Omental fat pad (tissue), 4 donors: Measurements from ENCODE around the gene SLC1A7. TPM values are rescaled to one million over a fixed set of nuclear protein-coding genes. Genes with fewer than 3 reads are reported as not detected.

ENCODE experiments used
- ATAC-seq: fragments of 150-250 bp; one replicate; pipeline ENCODE4 v1.9.1; 2016; ENCODE audit warnings: mild to moderate bottlenecking, moderate library complexity; ENCODE audit not compliant: low FRiP score
- DNase-seq: peaks from one replicate; pipeline ENCODE4 v3.0.0-alpha.2; 2019; ENCODE audit warnings: low spot score
- CTCF ChIP-seq, 3 donors: fragments of 450-650 bp; IDR thresholded peaks; one replicate each; pipeline ENCODE4 v1.5.1; 2016 to 2017; ENCODE audit warnings: antibody characterized with exemption in 3 of 3, mild to moderate bottlenecking in 3 of 3, moderate library complexity in 2 of 3
- total RNA-seq, 4 donors: library from RNA; depleted of rRNA; stranded (reverse); fragments of >200 nt; gene quantifications; one replicate each; pipeline ENCODE4 v1.1.0, GENCODE V29; 2016

The SLC1A7 gene
- total RNA-seq, 4 donors from 2014 or later: 0.19 to 0.63 (median 0.48) TPM; not detected in 1

GRCh38 chr1:53174971-53175913 is 32.8 kb upstream of the SLC1A7 start:
- no peak for TF ChIP-seq CTCF (IDR thresholded peaks at IDR 0.05)
- ATAC-seq (no peak), DNase-seq (no peak)

GRCh38 chr1:53172426-53173128 is 30.1 kb upstream of the SLC1A7 start:
- ATAC-seq: no peak
- TF ChIP-seq CTCF (IDR thresholded peaks at IDR 0.05): no peak

GRCh38 chr1:53166912-53167311 is 24.5 kb upstream of the SLC1A7 start:
- DNase-seq: no peak
- TF ChIP-seq CTCF (IDR thresholded peaks at IDR 0.05): no peak
- no peak for ATAC-seq

More at GRCh38 chr1:53172426-53173128, 30.1 kb upstream of the SLC1A7 start:
- no peak for DNase-seq

GRCh38 chr1:53166366-53166765 is 23.9 kb upstream of the SLC1A7 start:
- no peak for ATAC-seq
- no peak for TF ChIP-seq CTCF (IDR thresholded peaks at IDR 0.05)
- no peak for DNase-seq

DNA sequence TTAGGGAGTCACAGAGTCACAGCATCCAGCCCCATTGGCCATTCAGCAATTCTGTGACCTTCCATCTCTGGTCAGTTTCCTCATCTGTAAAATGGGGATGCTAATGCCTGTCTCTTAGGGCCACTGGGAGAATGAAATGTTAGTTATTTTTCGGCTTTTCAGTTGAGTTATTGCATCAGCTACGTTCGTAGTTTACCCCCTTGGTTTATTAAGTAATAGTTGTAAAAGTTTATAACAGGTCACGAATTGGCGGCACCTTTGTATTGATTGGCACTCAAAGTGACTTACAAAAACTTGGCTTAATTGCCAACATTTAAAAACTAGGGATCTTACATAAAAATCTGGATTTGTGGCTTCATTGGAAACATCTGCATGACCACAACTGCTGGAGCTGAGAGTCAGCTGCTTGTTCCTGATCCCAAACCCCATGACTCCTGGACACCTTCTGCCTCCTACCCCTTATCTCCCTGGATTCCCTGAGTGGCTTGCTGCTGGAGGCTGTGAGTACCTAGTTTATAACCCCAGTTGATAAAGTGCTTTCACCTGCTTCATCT is 23.0 kb upstream of the SLC1A7 start:
- TF ChIP-seq CTCF (IDR thresholded peaks at IDR 0.05): no peak
- no peak for ATAC-seq
- DNase-seq: no peak

DNA sequence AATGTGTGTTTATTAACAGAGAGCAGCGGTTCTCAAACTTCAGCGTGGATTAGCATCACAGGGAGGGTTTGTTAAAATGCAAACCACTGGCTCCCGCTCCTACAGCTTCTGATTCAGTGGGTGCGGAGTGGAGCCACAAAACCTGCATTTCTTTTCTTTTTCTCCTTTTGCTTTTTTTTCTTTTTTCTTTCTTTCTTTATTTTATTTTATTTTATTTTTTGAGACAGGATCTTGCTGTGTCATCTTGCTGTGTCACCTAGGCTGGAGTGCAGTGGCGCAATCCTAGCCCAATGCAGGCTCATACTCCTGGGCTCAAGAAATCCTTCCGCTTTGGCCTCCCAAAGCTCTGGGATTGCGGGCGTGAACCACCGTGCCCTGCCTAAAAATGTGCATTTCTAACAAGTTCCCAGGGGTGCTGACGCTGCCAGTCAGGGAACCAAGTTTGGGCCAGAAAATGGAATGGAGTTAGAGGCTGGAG is 20.9 kb upstream of the SLC1A7 start:
- TF ChIP-seq CTCF (IDR thresholded peaks at IDR 0.05): no peak
- no peak for DNase-seq
- ATAC-seq: no peak
